Measurements from ENCODE around the gene EZR.
"Not testable (repeated sequence)": the region's sequence is repeated elsewhere in the genome, so short reads cannot be mapped to it uniquely, and the experiment has no call there.

Gene EZR

DNA sequence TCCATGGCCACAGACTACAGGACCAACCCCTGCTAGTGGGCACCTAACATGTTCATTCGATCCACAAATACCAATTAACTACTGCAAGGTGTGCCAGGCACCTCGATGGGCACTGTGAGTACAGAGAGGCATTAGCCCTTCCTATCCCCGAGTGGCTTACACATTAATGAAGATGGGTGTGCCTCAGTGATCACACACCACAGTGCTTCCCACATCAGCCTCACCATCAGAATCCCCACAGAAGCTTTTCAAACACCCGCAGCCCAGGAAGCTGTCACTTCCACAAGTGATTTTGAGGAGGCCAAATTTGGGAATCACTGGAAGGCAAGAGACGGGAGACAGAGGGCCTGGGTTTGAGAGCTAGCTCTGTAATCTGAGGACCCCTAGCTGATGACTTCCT, 23.7 kb downstream of the EZR start:
- no peak overlapping the region for H3K4me3 ChIP-seq (ENCODE audit: low read depth, low read length)
- TF ChIP-seq, protein P1, sequence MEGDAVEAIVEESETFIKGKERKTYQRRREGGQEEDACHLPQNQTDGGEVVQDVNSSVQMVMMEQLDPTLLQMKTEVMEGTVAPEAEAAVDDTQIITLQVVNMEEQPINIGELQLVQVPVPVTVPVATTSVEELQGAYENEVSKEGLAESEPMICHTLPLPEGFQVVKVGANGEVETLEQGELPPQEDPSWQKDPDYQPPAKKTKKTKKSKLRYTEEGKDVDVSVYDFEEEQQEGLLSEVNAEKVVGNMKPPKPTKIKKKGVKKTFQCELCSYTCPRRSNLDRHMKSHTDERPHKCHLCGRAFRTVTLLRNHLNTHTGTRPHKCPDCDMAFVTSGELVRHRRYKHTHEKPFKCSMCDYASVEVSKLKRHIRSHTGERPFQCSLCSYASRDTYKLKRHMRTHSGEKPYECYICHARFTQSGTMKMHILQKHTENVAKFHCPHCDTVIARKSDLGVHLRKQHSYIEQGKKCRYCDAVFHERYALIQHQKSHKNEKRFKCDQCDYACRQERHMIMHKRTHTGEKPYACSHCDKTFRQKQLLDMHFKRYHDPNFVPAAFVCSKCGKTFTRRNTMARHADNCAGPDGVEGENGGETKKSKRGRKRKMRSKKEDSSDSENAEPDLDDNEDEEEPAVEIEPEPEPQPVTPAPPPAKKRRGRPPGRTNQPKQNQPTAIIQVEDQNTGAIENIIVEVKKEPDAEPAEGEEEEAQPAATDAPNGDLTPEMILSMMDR (IDR thresholded peaks at IDR 0.05; ENCODE audit: low read depth, low read length): no peak

DNA sequence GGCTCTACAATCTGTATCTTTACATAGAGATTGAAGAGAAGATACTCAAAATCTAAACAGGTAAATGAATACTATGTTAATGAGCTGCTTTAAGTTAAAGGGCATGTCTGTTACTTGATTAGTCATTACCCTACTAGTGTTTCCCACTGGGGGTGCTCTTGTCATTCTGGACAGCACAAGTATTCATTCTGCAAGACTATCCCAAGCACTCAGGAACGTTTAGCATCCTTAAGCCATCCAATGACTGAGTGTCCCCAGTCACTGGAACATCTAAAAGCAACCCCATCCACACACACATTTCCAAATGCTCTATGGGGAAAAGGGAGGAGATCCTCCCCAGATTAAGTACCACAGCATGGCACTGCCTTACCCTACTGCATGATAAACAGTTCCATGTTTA, 25.7 kb downstream of the EZR start:
- no peak overlapping the region for H3K4me3 ChIP-seq (ENCODE audit: low read depth, low read length)
- TF ChIP-seq, protein P1 (IDR thresholded peaks at IDR 0.05; ENCODE audit: low read depth, low read length): peak; percentile 31; the same call in 1 of the 2 replicates

DNA sequence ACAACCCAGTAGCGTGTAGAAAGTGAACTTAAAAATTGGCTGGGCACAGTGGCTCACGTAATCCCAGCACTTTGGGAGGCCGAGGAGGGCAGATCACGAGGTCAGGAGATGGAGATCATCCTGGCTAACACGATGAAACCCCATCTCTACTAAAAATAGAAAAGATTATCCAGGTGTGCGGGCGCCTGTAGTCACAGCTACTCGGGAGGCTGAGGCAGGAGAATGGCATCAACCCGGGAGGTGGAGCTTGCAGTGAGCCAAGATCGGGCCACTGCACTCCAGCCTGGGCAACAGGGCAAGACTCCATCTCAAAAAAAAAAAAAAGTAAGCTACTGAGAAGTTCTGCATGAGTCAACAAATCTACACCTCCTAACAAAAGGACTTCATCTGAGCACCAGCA, 26.7 kb downstream of the EZR start:
- H3K4me3 ChIP-seq (ENCODE audit: low read depth, low read length): not testable (repeated sequence)

DNA sequence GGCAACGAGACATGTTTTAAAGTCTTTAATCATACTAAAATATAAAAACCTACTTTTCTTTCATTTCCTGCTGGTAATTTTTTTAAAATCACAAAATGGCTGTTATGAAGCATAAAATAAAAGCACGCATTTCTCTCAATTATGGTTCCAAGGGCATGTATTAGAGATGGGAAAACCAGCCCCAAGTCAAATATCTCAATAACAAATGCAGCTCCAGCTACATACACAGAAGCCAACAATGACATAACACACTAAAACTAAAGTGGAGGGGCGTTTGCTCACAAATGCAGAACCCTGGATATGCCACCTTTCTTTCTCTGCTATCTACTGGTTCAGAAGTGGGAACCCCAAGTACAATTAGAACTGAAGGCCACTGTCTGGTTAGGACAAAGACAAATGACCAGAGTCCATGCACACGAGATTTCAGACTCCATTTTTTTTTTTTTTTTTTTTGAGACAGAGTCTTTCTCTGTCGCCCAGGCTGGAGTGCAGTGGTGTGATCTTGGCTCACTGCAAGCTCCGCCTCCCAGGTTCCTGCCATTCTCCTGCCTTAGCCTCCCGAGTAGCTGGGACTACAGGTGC, 27.8 kb downstream of the EZR start:
- H3K4me3 ChIP-seq (ENCODE audit: low read depth, low read length): no peak overlapping the region
- TF ChIP-seq, protein P1 (IDR thresholded peaks at IDR 0.05; ENCODE audit: low read depth, low read length): no peak

DNA sequence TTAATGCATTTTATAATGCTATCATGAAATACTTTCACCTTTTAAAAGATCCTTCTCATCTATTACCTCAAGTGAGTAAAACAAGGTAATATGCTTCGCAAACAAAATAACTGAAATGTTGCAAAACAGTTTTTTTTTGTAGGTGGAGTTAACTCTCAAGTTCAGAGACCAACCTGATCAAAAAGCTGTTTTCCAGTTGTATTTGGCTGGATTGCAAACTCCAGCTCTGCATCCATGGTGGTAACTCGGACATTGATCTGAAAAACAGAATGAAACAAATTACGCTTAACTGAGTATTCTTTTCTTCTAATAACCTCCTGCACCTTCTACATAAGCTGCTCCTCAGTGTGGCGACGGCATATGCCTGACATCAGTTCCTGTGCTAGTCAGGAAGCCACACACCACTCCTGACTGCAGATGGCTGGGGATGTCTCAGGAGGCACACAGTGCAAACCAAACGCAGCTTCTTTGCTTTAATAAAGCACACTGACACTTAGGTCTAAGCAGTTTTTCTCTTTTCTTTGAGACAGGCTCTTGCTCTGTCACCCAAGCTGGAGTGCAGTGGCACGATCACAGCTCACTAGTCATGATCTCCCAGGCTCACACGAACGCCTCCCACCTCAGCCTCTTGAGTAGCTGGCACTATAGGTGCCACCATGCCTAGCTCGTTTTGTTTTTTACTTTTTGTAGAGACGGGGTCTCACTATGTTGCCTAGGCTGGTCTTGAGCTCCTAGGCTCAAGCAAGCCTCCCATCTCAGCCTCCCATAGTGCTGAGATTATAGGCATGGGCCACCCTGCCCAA, 29.9 kb downstream of the EZR start:
- TF ChIP-seq, protein P1 (IDR thresholded peaks at IDR 0.05; ENCODE audit: low read depth, low read length): no peak
- no peak overlapping the region for H3K4me3 ChIP-seq (ENCODE audit: low read depth, low read length)

DNA sequence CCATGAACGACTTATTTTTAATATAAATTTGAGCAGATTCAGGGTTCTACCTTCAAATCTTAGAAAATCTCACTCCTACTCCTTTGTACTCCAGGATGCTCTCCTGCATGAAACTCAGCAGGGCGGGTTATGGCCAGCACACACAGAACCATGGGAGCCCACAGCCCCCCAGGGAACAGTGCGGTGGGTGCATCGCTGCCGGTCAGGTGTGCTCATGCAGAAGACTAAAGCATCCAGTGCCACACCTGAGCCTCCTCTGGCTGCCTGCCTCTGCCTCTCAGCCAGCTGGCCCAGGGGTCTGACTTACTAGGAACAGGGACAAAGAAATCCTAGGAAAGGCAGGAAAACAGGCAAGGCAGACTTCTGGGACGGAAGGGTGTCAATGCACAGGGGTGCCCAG, 31.8 kb downstream of the EZR start:
- TF ChIP-seq, protein P1 (IDR thresholded peaks at IDR 0.05; ENCODE audit: low read depth, low read length): no peak
- H3K4me3 ChIP-seq (ENCODE audit: low read depth, low read length): no peak overlapping the region

DNA sequence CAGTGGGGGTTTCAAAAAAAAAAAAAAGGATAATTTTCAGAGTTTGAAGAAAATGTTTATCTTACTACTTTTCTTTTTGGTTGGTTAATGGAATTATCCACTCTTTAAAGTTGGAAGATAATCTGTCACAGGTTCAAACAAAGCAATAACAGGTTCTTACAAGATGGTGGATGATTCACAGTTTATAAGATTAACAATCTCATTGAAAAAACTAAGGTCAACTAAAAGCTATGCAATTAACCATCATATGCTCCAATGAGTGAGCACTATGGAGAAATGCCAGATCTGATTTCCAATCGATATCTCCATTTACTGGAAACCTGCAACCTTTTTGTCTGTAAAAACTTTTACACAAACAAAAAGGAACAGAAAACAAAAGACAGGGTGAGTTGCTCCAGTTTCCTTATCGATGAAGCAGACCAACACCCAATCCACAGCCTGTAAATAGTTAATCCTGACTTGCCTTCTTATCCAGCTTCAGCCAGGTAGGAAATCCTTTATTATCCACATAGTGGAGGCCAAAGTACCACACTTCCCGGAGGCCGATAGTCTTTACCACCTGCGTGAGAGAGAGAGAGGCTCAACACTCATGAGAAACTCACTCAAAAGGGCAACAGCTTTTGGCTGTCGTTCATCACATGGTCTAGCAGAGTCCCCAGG, 32.4 kb downstream of the EZR start:
- no peak overlapping the region for H3K4me3 ChIP-seq (ENCODE audit: low read depth, low read length)
- TF ChIP-seq, protein P1 (IDR thresholded peaks at IDR 0.05; ENCODE audit: low read depth, low read length): no peak

Measured in WI38 (cell line).